HG03521 (cell line): ENCODE measurements around the gene CLSTN2.

ENCODE experiments used
- ATAC-seq: cut with Tn5 transposase; IDR thresholded peaks from one replicate; pipeline ENCODE4 v1.9.1; 2021; ENCODE audit warnings: mild to moderate bottlenecking, moderate library complexity; ENCODE audit not compliant: unreplicated experiment

CLSTN2 gene

DNA sequence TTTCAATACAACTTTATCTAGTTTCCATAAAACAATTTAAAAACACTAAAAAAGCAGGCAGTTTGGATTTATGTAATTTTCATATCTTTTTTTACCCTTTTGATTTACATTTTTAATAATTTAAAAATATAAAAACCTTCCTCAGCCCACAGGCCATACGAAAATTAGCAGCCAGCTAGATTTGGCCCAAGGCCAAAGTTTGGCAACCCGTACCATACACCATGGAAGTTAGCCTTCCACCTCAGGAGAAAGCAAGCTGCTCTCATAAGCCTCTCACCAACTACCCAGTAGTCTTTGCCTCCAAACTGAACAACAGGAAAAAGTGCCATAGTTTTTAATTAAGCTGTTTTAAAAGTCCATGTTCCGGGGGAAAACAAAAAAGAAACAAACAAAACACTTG, 635.6 kb downstream of the CLSTN2 start:
- no peak for ATAC-seq

DNA sequence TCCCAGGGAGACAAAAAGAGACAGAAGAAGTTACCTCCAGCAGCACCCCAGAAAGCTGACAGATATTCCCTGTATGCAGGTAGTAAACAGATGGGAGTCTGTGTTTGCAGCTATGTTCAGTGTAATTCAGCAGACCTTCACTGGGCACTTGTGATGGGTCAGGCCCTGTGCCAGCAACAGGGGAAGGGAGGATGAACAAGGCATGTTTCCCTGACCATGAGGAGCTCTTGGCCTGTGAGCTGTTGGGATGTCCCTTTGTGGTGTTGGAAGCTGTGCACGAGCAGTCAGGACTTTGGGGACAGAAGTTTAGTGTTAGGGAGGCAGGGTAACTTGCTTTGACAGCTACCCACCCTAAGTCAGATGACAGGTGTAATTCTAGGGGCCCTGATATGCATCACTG, 636.9 kb downstream of the CLSTN2 start:
- ATAC-seq = no peak

DNA sequence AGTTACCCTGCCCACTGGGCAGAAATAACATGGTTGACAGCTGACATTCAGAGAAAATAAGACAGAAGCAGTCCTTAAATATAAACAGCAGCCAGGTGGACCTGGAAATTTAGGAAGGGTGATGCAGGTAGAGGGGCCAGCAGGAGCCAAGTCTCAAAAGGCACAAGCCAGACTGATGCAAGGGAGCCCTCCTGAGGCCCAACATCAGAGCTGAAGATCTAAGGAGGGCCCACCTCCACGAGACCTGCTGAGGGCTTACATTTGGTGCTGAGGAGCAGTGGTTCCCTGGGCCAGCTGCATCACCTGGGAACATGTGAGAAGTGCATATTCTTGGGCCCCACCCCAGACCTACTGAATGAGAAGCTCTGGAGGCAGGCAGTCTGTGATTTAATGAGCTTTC, 637.3 kb downstream of the CLSTN2 start:
- ATAC-seq = no peak

- no peak for ATAC-seq
Observed at GRCh38 chr3:140573011-140573410, 638.0 kb downstream of the CLSTN2 start.

DNA sequence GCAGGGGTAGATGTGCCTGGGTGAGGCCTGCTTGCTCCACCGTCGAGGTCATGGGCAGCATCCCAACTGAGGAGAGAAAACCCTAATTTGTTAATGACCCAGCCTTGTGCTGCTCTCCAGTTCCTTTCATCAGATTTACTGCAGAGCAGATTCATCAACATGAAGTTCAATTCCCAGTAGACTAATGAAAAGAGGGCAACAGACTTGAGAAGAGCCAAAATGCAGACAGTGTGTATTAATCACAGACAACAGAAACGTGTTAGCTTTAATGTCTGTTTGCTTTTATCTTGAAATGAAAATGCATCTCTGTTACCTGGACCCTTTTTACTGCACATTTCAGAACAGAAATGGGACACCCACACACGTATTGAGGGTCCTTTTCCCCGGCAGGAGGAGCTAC, 639.4 kb downstream of the CLSTN2 start:
- ATAC-seq = no peak

DNA sequence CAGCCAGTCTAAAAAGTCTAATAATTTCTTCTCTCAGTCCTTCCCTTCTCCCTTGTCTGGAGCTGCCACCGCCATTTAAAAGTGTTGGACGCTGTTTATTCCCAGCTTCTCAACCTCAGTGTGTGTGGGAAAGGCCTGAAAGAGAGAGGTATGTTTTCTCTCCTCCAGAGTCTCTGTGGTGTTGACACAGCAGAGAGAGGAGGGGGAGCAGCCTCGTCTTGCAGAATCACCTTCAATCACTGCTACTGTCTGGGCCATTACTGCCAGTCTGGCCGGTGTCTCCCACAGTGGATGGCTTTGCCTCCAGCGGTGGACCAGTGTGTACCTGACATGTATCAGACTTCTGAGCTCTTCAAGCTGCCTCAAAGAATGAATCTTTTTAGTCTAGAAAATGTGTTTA, 641.5 kb downstream of the CLSTN2 start:
- ATAC-seq = no peak

GRCh38 chr3:140577911-140578310, 642.9 kb downstream of the CLSTN2 start:
- ATAC-seq = no peak

DNA sequence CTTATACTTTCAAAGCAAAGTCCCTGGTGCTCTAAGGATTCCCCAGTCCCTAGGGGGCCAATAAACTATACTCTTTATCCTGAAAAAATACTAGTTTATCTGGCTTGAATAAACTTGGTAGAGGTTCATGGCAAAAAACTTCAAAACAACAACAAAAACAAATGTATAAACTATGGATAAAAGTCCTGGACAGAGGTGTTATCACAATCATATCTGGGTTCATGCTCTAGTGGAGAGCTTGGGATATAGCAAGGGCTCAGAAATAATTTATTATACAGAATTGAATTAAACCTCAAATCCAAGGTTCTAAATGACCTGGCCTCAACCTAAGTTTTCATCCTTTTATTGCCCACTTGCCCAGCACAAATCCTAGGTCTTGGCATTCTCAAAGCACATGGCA, 644.3 kb downstream of the CLSTN2 start:
- ATAC-seq = no peak

DNA sequence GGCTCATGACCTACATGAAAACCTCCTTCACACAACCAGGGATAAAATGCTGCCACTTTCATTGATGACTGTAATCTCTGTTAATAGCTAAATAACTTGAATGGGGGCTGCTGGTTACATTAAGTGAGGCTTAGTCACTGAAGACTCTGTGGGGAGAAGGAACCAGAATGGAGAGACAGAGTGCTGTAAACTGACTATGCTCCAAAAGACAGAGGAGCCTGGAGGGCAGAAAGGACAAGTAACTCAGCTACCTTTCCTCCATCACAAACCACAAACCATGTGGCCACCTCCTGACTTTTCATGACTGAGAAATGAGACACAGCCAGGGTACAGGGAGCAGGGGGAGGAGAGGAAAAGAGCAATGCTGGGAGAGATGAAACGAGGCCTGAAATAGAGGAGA, 645.8 kb downstream of the CLSTN2 start:
- no peak for ATAC-seq

DNA sequence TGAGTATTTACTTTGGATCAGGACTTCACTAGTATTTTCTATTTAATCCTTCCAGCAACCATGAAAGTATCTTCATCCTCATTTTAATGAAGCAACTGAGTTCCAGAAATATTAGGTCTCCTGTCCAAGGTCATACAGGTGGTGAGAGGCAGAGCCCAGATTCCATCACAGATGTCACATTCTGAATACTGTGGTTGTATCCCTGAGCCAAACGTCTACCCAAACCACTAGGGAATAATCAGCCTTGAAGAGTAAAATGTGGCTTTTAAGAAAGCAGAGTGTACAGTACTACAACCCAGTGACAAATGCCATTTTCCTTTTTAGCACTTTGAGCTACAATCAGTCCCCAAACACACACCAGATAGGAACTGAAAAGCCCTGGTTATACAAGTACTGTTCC, 649.6 kb downstream of the CLSTN2 start:
- ATAC-seq = no peak

- ATAC-seq = no peak
Observed at GRCh38 chr3:140585828-140586227, 650.8 kb downstream of the CLSTN2 start.

DNA sequence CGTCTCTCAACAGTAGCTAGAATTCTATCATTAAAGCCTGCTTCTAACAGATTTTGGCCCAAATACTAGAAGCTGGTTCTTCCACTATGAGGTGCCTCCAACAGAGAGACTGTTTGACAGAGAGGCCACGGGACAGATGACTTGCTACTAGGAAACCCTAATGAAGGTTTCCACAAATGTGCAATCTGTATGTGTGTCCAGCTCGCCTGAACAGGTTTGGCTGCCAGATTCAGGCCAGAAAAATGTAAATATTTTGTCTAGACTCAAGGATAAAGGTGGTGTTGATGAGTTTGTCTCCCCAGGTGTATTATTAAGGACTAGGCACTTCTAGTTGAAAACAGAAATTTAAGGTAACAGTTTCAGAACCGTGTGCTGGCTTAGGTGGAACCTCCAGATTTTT, 651.3 kb downstream of the CLSTN2 start:
- no peak for ATAC-seq

DNA sequence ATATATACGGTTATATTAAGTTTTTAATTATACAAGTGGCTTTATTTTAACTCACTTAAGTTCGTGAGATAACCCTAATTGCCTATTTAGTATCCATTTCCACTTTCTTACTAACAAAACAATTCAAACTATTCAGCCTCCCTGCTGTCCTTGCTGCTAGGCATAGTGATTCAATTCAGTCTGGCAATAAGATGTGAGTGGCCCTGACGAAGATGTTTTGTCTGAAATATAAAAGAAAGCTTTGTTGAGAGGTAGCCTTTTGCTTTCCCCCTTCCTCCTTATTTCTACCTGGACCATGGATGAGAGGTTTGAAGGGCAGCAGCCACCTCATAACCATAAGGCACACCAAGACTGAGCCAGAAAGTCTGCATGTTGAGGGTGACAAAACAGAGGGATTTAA, 653.6 kb downstream of the CLSTN2 start:
- ATAC-seq = no peak

DNA sequence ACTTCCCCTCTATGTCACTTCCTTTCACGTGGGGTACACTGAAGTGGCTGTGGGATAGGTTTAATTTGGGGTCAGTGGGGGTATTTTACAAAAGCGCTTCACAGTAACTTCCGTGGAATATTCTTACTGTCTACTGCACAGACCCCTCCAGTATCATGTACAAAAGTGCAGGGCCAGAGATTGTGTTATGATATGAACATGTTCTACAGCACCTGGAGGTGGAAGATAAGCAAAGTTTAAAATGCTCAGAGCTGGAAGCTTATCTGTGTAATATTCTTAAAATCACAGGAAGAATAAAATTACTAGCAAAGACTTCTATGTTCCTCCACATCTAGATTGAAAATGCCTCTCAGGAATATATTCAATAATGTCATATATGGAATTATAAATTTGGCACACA, 658.8 kb downstream of the CLSTN2 start:
- ATAC-seq = no peak

- no peak for ATAC-seq
Observed at GRCh38 chr3:140595295-140595694, 660.3 kb downstream of the CLSTN2 start.

DNA sequence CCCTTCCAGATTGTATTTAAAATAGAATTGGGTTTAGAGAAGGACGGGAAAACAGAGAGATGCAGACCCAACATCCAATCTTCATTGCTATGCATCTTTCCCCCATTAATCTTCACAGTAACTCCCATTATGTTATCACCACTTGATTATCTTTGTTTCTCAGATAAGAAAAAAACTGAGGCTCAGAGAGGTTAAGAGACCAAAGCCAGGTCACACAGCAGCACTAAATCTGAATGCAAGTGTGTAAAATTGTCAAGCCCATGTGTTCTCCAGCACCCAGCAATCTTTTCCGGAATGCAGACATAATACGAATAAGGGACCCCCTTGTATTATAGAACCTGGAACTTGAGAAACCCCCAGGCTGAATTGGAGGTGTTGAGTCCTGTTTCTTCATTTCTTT, 662.4 kb downstream of the CLSTN2 start:
- no peak for ATAC-seq

- ATAC-seq = no peak
Observed at GRCh38 chr3:140597792-140598191, 662.8 kb downstream of the CLSTN2 start.

GRCh38 chr3:140599009-140599408, 664.0 kb downstream of the CLSTN2 start:
- ATAC-seq = no peak

- ATAC-seq = no peak
Observed at GRCh38 chr3:140599496-140599895, 664.5 kb downstream of the CLSTN2 start.

DNA sequence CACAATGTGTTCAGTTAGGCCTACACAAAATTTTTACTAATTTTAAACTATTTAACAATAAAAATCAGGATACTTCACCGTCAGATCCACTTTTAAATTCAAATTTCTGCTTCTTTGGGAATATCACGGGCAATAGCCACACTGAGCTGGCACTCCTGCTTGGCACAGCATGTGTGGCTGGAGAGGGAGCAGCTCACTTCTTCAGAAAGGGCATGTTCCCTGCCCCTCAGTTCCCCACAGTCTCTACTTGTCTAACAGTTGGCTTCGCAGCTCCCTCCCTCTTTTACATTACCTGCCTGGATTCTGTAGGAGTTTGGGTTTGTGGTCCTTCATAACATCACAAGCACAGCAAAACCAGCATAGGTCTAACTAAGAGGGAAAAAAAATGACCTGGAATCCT, 666.9 kb downstream of the CLSTN2 start:
- ATAC-seq = no peak

DNA sequence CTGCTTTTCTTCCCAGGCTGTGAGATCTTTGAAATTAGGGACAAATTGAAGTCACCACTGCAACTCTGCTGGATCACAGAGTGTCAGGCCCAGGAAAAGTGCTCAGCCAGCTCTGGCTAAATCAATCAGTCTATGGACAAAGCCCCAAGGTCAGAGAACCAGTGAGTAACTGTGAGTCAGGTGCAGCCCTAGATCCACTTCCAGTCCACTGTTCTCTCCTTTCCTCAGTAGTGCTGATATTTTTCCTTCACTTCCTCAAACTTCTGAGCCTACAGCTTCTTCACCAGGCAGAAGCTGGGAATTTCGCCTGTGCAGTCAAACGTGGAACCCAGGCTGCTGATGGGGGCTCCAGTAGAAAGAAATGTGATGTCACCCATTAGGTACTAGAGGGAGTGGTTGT, 667.8 kb downstream of the CLSTN2 start:
- no peak for ATAC-seq

DNA sequence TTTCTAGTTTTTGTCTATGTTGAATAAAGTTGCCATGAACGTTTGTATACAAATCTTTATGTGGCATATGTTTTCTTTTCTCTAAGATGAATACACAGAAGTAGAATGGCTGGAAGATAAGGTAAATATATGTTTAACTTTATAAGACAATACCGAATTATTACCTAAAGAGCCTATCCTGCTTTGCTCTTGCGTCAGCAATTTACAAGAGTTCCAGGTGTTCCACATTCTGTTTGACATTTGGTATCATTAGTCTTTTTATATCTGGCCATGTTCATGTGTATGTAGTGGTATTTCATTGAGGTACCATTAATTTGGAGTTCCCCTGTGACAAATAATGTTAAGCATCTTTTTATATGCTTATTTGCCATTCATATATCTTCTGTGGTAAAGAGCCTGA, 668.8 kb downstream of the CLSTN2 start:
- ATAC-seq = no peak

DNA sequence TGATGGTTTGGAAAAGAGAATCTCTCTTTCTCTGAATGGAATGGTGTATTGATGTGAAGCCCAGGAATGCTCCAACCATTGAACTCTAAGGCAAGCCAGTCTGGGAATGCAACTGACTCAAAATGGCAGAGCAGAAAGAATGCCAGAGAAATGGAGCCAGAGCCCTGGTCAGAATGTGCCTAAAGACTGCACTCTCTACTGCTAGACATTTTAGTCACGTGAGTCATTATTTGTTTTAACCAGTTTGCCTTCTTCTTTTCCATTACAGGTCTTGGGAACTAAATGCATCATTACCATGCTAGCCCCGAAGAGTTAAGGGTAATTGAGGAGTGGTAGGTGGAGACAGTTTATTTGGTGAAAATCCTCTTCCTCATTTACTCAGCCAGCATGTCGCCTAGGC, 675.6 kb downstream of the CLSTN2 start:
- no peak for ATAC-seq

- no peak for ATAC-seq
Observed at GRCh38 chr3:140614001-140614400, 679.0 kb downstream of the CLSTN2 start.
